ENCODE measurements around the gene TSPAN16.

The TSPAN16 gene

GRCh38 chr19:11338569-11339253, 42.8 kb downstream of the TSPAN16 start:
- peak overlapping the region; percentile 72 for H3K4me3 ChIP-seq (ENCODE audit: low read depth, low read length)

DNA sequence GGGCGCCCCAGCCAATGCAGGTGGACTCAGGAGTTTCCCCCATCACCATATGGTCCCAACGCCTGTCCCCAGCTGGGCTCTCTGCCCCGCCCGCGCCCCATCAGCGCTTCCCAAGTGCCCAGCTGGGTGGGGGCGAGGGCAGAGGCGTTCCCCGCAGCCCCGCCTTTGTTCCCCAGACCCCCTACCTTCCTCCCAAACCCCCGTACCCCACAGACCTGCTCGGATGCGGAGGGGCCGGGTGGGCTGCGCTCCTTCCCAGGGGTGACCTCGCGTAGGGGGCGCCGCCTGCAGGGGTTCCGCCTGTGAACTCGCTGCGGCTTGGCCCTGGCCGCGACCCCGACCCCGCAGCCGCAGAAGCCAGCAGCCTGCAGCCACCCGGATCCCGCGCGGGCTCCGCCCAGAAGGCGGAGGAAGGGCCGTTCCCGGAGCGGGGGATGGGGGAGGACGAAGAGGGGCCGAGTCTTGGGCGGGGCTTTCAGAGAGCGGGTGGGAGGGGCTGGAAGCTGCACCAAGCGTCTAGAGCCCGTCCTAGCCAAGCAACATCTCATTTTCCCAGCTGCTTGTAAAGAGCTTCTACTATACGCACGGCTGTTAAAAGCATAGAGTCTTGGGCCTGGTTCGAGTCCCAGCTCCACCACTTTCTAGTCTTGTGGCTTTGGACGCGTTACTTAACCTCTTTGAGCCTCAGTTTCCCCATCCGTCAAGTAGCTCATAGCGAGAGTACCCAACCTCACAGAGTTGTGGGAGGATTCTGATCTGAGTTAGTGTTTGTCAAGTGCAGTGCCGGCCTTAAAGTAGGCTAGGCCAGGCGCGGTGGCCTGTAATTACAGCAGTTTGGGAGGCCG, 43.5 kb downstream of the TSPAN16 start, which contains the start of gene RAB3D:
TSS of gene RAB3D (minus strand) at position 404 of the 845 bp plus-strand sequence. CDS start 2,258 bp downstream, outside the sequence.
- H3K4me3 ChIP-seq (ENCODE audit: low read depth, low read length): peak within 1 kb of the TSS; percentile 72
- TF ChIP-seq, protein P1, sequence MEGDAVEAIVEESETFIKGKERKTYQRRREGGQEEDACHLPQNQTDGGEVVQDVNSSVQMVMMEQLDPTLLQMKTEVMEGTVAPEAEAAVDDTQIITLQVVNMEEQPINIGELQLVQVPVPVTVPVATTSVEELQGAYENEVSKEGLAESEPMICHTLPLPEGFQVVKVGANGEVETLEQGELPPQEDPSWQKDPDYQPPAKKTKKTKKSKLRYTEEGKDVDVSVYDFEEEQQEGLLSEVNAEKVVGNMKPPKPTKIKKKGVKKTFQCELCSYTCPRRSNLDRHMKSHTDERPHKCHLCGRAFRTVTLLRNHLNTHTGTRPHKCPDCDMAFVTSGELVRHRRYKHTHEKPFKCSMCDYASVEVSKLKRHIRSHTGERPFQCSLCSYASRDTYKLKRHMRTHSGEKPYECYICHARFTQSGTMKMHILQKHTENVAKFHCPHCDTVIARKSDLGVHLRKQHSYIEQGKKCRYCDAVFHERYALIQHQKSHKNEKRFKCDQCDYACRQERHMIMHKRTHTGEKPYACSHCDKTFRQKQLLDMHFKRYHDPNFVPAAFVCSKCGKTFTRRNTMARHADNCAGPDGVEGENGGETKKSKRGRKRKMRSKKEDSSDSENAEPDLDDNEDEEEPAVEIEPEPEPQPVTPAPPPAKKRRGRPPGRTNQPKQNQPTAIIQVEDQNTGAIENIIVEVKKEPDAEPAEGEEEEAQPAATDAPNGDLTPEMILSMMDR (IDR thresholded peaks at IDR 0.05; ENCODE audit: low read depth, low read length): no peak

More at GRCh38 chr19:11338569-11339253, 42.8 kb downstream of the TSPAN16 start:
- TF ChIP-seq, protein P1 (IDR thresholded peaks at IDR 0.05; ENCODE audit: low read depth, low read length): no peak

DNA sequence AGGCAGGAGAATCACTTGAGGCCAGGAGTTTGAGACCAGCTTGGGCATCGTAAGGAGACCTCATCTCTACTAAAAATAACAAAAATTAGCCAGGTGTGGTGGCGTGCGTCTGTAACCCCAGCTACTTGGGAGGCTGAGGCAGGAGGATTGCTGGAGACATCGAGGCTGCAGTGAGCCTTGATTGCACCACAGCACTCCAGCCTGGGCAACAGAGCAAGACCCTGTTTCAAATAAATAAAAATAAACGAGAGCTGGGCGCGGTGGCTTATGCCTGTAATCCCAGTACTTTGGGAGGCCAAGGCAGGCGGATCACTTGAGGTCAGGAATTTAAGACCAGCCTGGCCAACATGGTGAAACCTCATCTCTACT, 44.1 kb downstream of the TSPAN16 start:
- H3K4me3 ChIP-seq (ENCODE audit: low read depth, low read length): peak overlapping the region; percentile 72; the same call in 1 of the 2 replicates

GRCh38 chr19:11342429-11342828, 46.5 kb downstream of the TSPAN16 start:
- TF ChIP-seq, protein P1 (IDR thresholded peaks at IDR 0.05; ENCODE audit: low read depth, low read length): no peak
- no peak overlapping the region for H3K4me3 ChIP-seq (ENCODE audit: low read depth, low read length)

DNA sequence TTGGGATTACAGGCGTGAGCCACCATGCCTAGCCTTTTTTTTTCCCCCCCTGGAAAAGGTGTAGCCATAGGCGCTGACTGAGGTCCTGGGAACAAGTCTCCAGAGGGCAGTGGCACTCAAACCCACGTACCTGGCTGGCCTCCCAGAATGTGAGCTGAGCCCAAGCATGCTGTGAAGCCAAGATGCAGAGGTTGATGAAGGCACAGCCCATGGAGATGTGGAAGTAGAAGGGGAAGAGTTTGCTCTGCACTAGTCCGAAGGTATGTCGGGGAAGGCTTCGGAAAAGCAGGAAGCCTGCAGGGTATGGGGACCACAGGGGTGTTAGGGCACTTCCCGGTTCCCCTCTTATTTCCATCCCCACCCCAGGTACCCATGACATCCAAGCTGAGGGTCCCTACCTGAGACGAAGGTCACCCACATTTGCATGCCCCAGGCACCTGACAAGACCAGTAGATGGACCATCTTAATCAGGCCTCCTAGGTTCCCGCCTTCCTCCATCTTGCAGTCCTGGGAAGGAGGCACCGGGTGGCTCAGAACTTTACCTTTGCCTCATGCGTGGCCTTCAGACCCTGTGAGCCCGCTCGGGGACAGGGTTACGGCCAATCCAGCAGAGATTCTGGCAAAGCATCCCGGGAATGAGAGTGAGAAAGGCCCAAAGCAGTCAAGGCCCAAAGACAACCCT, 49.3 kb downstream of the TSPAN16 start:
- H3K4me3 ChIP-seq (ENCODE audit: low read depth, low read length): peak overlapping the region; percentile 83
- TF ChIP-seq, protein P1 (IDR thresholded peaks at IDR 0.05; ENCODE audit: low read depth, low read length): no peak

- TF ChIP-seq, protein P1 (IDR thresholded peaks at IDR 0.05; ENCODE audit: low read depth, low read length): no peak
These were observed 50.4 kb downstream of the TSPAN16 start, which contains the start of the genes CCDC159 and TMEM205 for GRCh38 chr19:11346104-11346940. TSS of gene CCDC159 (plus strand) at chr19:11346519. CDS start at chr19:11346607, 88 bp downstream. TSS of gene TMEM205 (minus strand) at chr19:11346268. CDS start at chr19:11345619, 649 bp downstream.

More at GRCh38 chr19:11346104-11346940, 50.4 kb downstream of the TSPAN16 start, which contains the start of the genes CCDC159 and TMEM205:
- H3K4me3 ChIP-seq (ENCODE audit: low read depth, low read length): peak within 1 kb of the TSS; percentile 83
